Urinary bladder (tissue), 4 donors: ENCODE data around the gene MUC12. TPM values are rescaled to one million over a fixed set of nuclear protein-coding genes. Genes with fewer than 3 reads are reported as not detected.

Experiments
- DNase-seq: peaks from one replicate; pipeline ENCODE4 v3.0.0-alpha.2; 2015; ENCODE audit errors: extremely low spot score
- H3K27ac ChIP-seq: one replicate; pipeline ENCODE4 v1.5.1; 2013; ENCODE audit warnings: low read depth, mild to moderate bottlenecking, moderate library complexity
- H3K36me3 ChIP-seq: one replicate; pipeline ENCODE4 v1.6.1; 2013; ENCODE audit warnings: mild to moderate bottlenecking, moderate library complexity; ENCODE audit not compliant: insufficient read depth
- H3K4me1 ChIP-seq: one replicate; pipeline ENCODE4 v1.6.1; 2013; ENCODE audit warnings: mild to moderate bottlenecking, moderate library complexity; ENCODE audit not compliant: insufficient read depth
- H3K4me3 ChIP-seq: one replicate; pipeline ENCODE4 v1.5.1; 2013; ENCODE audit warnings: low read depth, low read length
- WGBS: extraction: QIAGEN DNeasy Blood & Tissue Kit; methylation state at CpG from one replicate; pipeline ENCODE4 v1.1.7; 2013; 5-methylcytosine and 5-hydroxymethylcytosine counted together
- polyA plus RNA-seq: library from polyadenylated mRNA; stranded (reverse); fragments of 200-250 nt; gene quantifications from one replicate; pipeline ENCODE4 v1.2.3, GENCODE V29; 2013
- total RNA-seq: library from RNA; depleted of rRNA; stranded (reverse); fragments of >200 nt; gene quantifications from one replicate; pipeline ENCODE4 v1.2.3, GENCODE V29; 2014
- donor health status: healthy with polysubstance abuse.
- donor health status: healthy.

MUC12 gene
- total and polyA plus RNA-seq, 2 donors: 1.1 to 2.1 TPM

- Histone ChIP-seq H3K36me3 (no peaks in the 10 kb centered on the region), H3K4me1 (no peaks in the 10 kb centered on the region), H3K27ac (no peak overlapping the region), H3K4me3 (no peak overlapping the region)
- no peak for DNase-seq
- 18% methylated on average over 25 of the region's 25 CpGs for WGBS
Observed at GRCh38 chr7:100965045-100965722, 4.2 kb upstream of the MUC12 start.

- no peaks in the 10 kb centered on the region for H3K4me1 ChIP-seq
- H3K36me3 ChIP-seq: no peaks in the 10 kb centered on the region
- 2% methylated on average over 58 of the region's 58 CpGs for WGBS
- peak overlapping the region; percentile 16 for H3K4me3 ChIP-seq
- DNase-seq: no peak
- H3K27ac ChIP-seq: no peak overlapping the region
Observed at GRCh38 chr7:100965723-100966541, 3.4 kb upstream of the MUC12 start.

DNA sequence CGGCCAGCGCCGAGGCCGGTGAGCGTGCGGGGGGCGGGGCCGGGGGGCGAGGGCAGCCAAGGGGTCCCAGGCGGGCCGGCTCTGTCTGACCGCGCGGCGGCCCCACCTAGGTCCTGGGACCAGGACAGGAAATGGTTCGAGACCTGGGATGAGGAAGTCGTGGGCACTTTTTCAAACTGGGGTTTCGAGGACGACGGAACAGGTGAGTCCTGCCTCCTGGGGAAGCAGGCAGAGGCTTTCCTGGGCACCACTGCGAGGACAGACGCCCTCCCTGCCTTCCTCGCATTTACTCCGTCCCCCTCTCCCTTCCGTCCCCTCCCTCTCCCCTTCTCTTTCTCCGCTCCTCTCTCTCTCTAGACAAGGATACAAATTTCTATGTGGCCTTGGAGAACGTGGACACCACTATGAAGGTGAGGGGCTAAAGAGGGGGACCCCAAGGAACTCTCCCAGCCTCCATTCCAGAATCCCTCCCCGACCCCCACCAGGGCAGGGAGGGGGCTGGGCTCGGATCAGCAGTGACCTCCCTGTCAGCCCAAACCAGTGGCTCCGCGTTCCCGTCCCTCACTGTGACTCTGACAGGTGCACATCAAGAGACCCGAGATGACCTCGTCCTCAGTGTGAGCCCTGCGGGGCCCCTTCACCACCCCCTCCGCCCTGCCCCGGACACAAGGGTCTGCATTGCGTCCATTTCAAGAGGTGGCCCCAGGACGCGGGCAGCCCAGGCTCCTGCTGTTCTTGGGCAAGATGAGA, 2.6 kb upstream of the MUC12 start:
- Histone ChIP-seq H3K4me1 (no peaks in the 10 kb centered on the region), H3K4me3 (peak overlapping the region; percentile 16), H3K36me3 (no peaks in the 10 kb centered on the region), H3K27ac (no peak overlapping the region)
- 11% methylated on average over 40 of the region's 40 CpGs for WGBS
- DNase-seq: no peak

DNA sequence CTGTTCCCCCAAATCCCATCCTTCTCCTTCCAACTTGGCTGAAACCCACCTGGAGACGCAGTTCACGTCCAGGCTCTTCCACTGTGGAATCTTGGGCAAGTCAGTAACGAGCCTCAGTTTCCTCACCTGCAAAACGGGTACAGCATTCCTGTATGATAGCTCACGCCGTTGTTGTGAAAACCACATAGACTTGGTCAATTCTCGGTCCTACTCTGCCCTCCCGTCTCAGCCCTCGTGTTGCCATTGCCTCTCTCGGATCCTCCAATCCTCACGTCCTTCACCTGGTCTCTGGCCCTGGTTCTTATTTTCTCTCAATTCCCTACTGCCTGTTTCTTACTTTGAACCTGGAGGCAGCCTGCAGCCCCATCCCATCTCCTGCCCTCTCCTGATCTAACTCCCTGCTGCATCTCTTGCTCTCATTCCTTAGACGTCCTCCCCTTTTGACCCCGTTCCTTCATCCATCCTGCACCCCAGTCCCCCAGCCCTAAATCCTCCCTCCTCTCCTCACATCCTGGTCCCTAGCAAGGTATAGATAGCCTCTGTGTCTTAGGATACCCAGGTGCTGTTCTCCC, 2.0 kb upstream of the MUC12 start:
- no peak for DNase-seq
- Histone ChIP-seq H3K4me3 (no peak overlapping the region), H3K36me3 (no peaks in the 10 kb centered on the region), H3K4me1 (no peaks in the 10 kb centered on the region), H3K27ac (no peak overlapping the region)
- WGBS: 49% methylated on average over 13 of the region's 13 CpGs

DNA sequence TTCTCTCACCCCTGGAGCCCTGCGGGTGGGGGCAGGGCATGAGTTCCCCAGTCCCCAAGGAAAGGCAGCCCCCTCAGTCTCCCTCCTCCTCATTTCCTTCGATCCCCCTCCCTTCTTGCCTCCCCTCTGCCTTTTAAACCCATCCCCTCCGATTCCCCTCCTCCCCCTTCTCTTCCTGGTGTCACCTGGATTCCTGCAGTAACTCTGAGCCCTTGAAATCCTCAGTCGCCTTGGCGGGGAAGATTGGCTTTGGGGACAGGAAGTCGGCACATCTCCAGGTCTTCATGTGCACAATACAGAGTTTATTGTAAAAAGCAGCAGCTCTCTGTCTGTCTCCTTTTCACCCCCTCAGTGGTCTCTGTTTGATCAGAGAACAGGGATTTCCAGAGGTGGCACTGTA, 1.3 kb upstream of the MUC12 start:
- WGBS: 7% methylated on average over 6 of the region's 6 CpGs
- Histone ChIP-seq H3K4me1 (no peaks in the 10 kb centered on the region), H3K36me3 (no peaks in the 10 kb centered on the region), H3K27ac (no peak overlapping the region), H3K4me3 (no peak overlapping the region)
- DNase-seq: no peak

DNA sequence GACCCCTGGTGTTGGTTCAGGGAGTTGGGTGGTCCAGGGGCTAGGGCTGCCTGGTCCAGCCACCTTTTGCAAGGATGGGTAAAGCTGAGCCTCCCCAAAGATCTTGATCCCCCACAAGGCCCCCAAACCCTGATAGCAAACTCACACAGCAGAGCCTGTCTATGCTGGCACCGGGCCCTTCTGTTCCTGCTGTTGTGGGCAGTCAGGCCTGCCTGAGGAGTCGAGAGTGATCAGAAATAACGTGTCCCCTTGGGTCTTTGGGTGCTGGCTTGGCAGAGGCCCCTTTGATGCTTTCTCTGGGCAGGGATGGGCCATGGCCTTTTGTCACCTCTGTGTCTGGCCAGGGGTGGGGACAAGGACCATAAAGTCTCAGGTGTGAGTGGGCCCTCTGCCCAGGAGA, 715 bp upstream of the MUC12 start:
- DNase-seq: no peak
- no peak overlapping the region for H3K27ac ChIP-seq
- H3K4me1 ChIP-seq: no peaks in the 10 kb centered on the region
- 15% methylated on average over 3 of the region's 3 CpGs for WGBS
- H3K36me3 ChIP-seq: no peaks in the 10 kb centered on the region
- no peak overlapping the region for H3K4me3 ChIP-seq

GRCh38 chr7:100971111-100972001, 2.0 kb downstream of the MUC12 start:
- no peaks in the 10 kb centered on the region for H3K4me1 ChIP-seq
- H3K27ac ChIP-seq: no peak overlapping the region
- H3K4me3 ChIP-seq: no peak overlapping the region
- H3K36me3 ChIP-seq: no peaks in the 10 kb centered on the region
- 54% methylated on average over 14 of the region's 14 CpGs for WGBS
- no peak for DNase-seq

GRCh38 chr7:100972002-100972347, 2.6 kb downstream of the MUC12 start:
- Histone ChIP-seq H3K4me1 (no peaks in the 10 kb centered on the region), H3K4me3 (no peak overlapping the region), H3K27ac (no peak overlapping the region), H3K36me3 (no peaks in the 10 kb centered on the region)
- DNase-seq: no peak
- 57% methylated on average over 7 of the region's 7 CpGs for WGBS

- no peaks in the 10 kb centered on the region for H3K4me1 ChIP-seq
- H3K4me3 ChIP-seq: no peak overlapping the region
- WGBS: 72% methylated on average over 2 of the region's 2 CpGs
- H3K36me3 ChIP-seq: no peaks in the 10 kb centered on the region
- DNase-seq: no peak
- no peak overlapping the region for H3K27ac ChIP-seq
Observed at GRCh38 chr7:100974021-100974420, 4.7 kb downstream of the MUC12 start.

GRCh38 chr7:100975371-100975821, 6.0 kb downstream of the MUC12 start:
- no peaks in the 10 kb centered on the region for H3K4me1 ChIP-seq
- no peak overlapping the region for H3K27ac ChIP-seq
- no peak for DNase-seq
- H3K36me3 ChIP-seq: no peaks in the 10 kb centered on the region
- WGBS: 50% methylated on average over 3 of the region's 3 CpGs
- no peak overlapping the region for H3K4me3 ChIP-seq

DNA sequence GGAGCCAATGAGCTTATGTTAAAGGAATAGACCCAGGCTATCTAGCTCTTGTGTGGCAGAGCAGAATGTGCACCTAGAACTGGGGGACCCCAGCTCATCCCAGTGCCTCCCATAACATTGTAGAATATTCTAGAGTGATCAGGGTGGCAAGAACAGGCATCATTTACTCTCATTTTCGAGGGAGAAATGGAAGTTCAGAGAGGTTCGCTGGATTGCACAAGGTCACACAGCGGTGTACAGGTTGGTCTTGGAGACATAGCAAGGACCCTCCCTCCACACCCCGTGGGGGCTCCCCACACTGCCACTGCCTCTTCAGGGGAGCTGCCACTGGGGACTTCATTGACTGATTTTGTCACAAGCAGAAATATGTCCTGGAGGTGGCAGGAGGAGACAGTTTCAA, 8.9 kb downstream of the MUC12 start:
- DNase-seq: no peak
- Histone ChIP-seq H3K36me3 (no peaks in the 10 kb centered on the region), H3K4me3 (no peak overlapping the region), H3K27ac (no peak overlapping the region), H3K4me1 (no peaks in the 10 kb centered on the region)
- 81% methylated on average over 4 of the region's 4 CpGs for WGBS

- no peak overlapping the region for H3K27ac ChIP-seq
- H3K4me3 ChIP-seq: no peak overlapping the region
- H3K4me1 ChIP-seq: no peaks in the 10 kb centered on the region
- H3K36me3 ChIP-seq: no peaks in the 10 kb centered on the region
- 44% methylated on average over 8 of the region's 8 CpGs for WGBS
- no peak for DNase-seq
Observed at GRCh38 chr7:100983451-100984187, 14.3 kb downstream of the MUC12 start.
